GM06990 (cell line): Measurements from ENCODE around the gene LY9.

ENCODE experiments used
- DNase-seq: peaks from one replicate; pipeline ENCODE4 v3.0.0-alpha.2; 2011; ENCODE audit not compliant: insufficient read length; ENCODE audit errors: extremely low read depth
- H3K27me3 ChIP-seq: replicated peaks from 2 replicates; pipeline ENCODE4 v1.6.0; 2011; ENCODE audit warnings: low read length; ENCODE audit not compliant: control insufficient read depth, insufficient read depth
- H3K36me3 ChIP-seq: 2 replicates; pipeline ENCODE4 v1.5.1; 2011; ENCODE audit warnings: low read length; ENCODE audit not compliant: control insufficient read depth, insufficient read depth
- H3K4me3 ChIP-seq: replicated peaks from 2 replicates; pipeline ENCODE4 v1.5.1; 2011; ENCODE audit warnings: low read depth, mild to moderate bottlenecking, control low read depth, low read length
- CTCF ChIP-seq: IDR thresholded peaks from 2 replicates; pipeline ENCODE4 v1.5.1; 2011; ENCODE audit warnings: low read length, control low read depth, mild to moderate bottlenecking, inconsistent platforms; ENCODE audit not compliant: insufficient read depth, poor library complexity, severe bottlenecking

Gene LY9

GRCh38 chr1:160807738-160808137 lies 11.8 kb downstream of the LY9 start:
- Histone ChIP-seq H3K4me3 (no peak overlapping the region), H3K27me3 (no peaks in the 10 kb centered on the region), H3K36me3 (peaks cover 2% of the 10 kb centered on the region)
- no peak for DNase-seq
- no peak for TF ChIP-seq CTCF

GRCh38 chr1:160808289-160808688 lies 12.3 kb downstream of the LY9 start:
- no peak for DNase-seq
- Histone ChIP-seq H3K27me3 (no peaks in the 10 kb centered on the region), H3K4me3 (no peak overlapping the region), H3K36me3 (peaks cover 2% of the 10 kb centered on the region)
- no peak for TF ChIP-seq CTCF

- no peak for TF ChIP-seq CTCF
- H3K27me3 ChIP-seq, result no peaks in the 10 kb centered on the region
- H3K36me3 ChIP-seq, result peaks cover 2% of the 10 kb centered on the region
- DNase-seq, result no peak
- no peak overlapping the region for H3K4me3 ChIP-seq
Observed at GRCh38 chr1:160810486-160810885, 14.5 kb downstream of the LY9 start.

GRCh38 chr1:160811147-160811546 lies 15.2 kb downstream of the LY9 start:
- DNase-seq, result no peak
- Histone ChIP-seq H3K27me3 (no peaks in the 10 kb centered on the region), H3K36me3 (peaks cover 2% of the 10 kb centered on the region), H3K4me3 (no peak overlapping the region)
- TF ChIP-seq CTCF, result no peak

- H3K36me3 ChIP-seq, result no peaks in the 10 kb centered on the region; the same call in 1 of the 2 replicates
- DNase-seq, result no peak
- no peak for TF ChIP-seq CTCF
- H3K4me3 ChIP-seq, result no peak overlapping the region
- no peaks in the 10 kb centered on the region for H3K27me3 ChIP-seq
Observed at GRCh38 chr1:160813215-160813614, 17.2 kb downstream of the LY9 start.

GRCh38 chr1:160814316-160814715 lies 18.3 kb downstream of the LY9 start:
- Histone ChIP-seq H3K27me3 (no peaks in the 10 kb centered on the region), H3K36me3 (no peaks in the 10 kb centered on the region; the same call in 1 of the 2 replicates), H3K4me3 (no peak overlapping the region)
- TF ChIP-seq CTCF, result no peak
- DNase-seq, result no peak
